HG03060 (cell line): Measurements from ENCODE around the gene VPS51.
A peak's percentile ranks its signal among the peaks of the same experiment; 100 is the strongest.

ENCODE experiments used
- ATAC-seq: cut with Tn5 transposase; IDR thresholded peaks from one replicate; pipeline ENCODE4 v1.9.1; 2021; ENCODE audit warnings: low read depth, moderate number of reproducible peaks; ENCODE audit not compliant: unreplicated experiment

VPS51 gene

GRCh38 chr11:65095974-65096806 lies at the start of gene VPS51:
Gene VPS51 (plus strand): TSS chr11:65096214. CDS start chr11:65096251, 37 bp downstream.
- ATAC-seq, result peak; percentile 60

GRCh38 chr11:65047581-65048422 lies 48.2 kb upstream of the VPS51 start:
- ATAC-seq, result no peak

GRCh38 chr11:65051398-65051858 lies 44.6 kb upstream of the VPS51 start:
- no peak for ATAC-seq

- no peak for ATAC-seq
Measured at GRCh38 chr11:65053827-65054508, 42.0 kb upstream of the VPS51 start.

- no peak for ATAC-seq
Measured at GRCh38 chr11:65055538-65055937, 40.5 kb upstream of the VPS51 start.

- ATAC-seq, result no peak
Measured at GRCh38 chr11:65056999-65057398, 39.0 kb upstream of the VPS51 start.

GRCh38 chr11:65057526-65057925 lies 38.5 kb upstream of the VPS51 start:
- no peak for ATAC-seq

- ATAC-seq, result no peak
Measured at GRCh38 chr11:65058012-65058411, 38.0 kb upstream of the VPS51 start.

GRCh38 chr11:65058419-65059054 lies 37.5 kb upstream of the VPS51 start, which contains the start of gene NAALADL1:
Gene NAALADL1 (minus strand): TSS chr11:65058553. CDS start chr11:65058521, 32 bp downstream.
- no peak for ATAC-seq

- ATAC-seq, result no peak
Measured at GRCh38 chr11:65059523-65059922, 36.5 kb upstream of the VPS51 start.

- no peak for ATAC-seq
Measured at GRCh38 chr11:65059959-65060824, 35.8 kb upstream of the VPS51 start.

GRCh38 chr11:65060913-65061408 lies 35.1 kb upstream of the VPS51 start:
- ATAC-seq, result no peak

GRCh38 chr11:65063532-65063931 lies 32.5 kb upstream of the VPS51 start:
- no peak for ATAC-seq

- ATAC-seq, result no peak
Measured at GRCh38 chr11:65064847-65065240, 31.2 kb upstream of the VPS51 start.

- ATAC-seq, result no peak
Measured at GRCh38 chr11:65065851-65066250, 30.2 kb upstream of the VPS51 start.

- no peak for ATAC-seq
Measured at GRCh38 chr11:65066315-65066714, 29.7 kb upstream of the VPS51 start.

- no peak for ATAC-seq
Measured at GRCh38 chr11:65066805-65067291, 29.2 kb upstream of the VPS51 start.

GRCh38 chr11:65067446-65067845 lies 28.6 kb upstream of the VPS51 start:
- ATAC-seq, result no peak

- ATAC-seq, result no peak
Measured at GRCh38 chr11:65069217-65069616, 26.8 kb upstream of the VPS51 start.
